Activated naive CD4-positive, alpha-beta T cell treated with anti-CD3 and anti-CD28 coated beads for 36 hours (primary cell): ENCODE data around the gene ESPN. TPM values are rescaled to one million over a fixed set of nuclear protein-coding genes. Genes with fewer than 3 reads are reported as not detected.

Source experiments
- CTCF ChIA-PET: fragments of 350-600 bp; sonication (Branson Sonifier 250); formaldehyde crosslinking; loops from one replicate; lab custom pipeline; 2021; ENCODE audit warnings: antibody characterized with exemption; lab: Charles Lee
- DNase-seq: peaks from one replicate; pipeline ENCODE4 v3.0.0-alpha.2; 2020
- H3K27ac Mint-ChIP-seq: one replicate; pipeline ENCODE4 v1.8.0; 2021; ENCODE audit warnings: mild to moderate bottlenecking, mixed read lengths
- H3K27me3 Mint-ChIP-seq: one replicate; pipeline ENCODE4 v1.8.0; 2021; ENCODE audit warnings: low read depth, mixed read lengths
- H3K36me3 Mint-ChIP-seq: one replicate; pipeline ENCODE4 v1.8.0; 2021; ENCODE audit warnings: low read depth, mixed read lengths
- H3K4me1 Mint-ChIP-seq: one replicate; pipeline ENCODE4 v1.8.0; 2021; ENCODE audit warnings: low read depth, mixed read lengths
- H3K4me3 Mint-ChIP-seq: one replicate; pipeline ENCODE4 v1.8.0; 2021; ENCODE audit warnings: mild to moderate bottlenecking, moderate library complexity, mixed read lengths
- H3K9me3 Mint-ChIP-seq: one replicate; pipeline ENCODE4 v1.8.0; 2021; ENCODE audit warnings: mixed read lengths
- intact Hi-C: fragments of 100-400 bp; cut with micrococcal nuclease; formaldehyde crosslinking; loops from one replicate; pipeline ENCODE4 v1.15.1; 2023
- total RNA-seq, 2 experiments: library from RNA; stranded (reverse); gene quantifications; one replicate each; pipeline ENCODE4 v1.2.3, GENCODE V29; 2021

Gene ESPN
- total RNA-seq, 2 experiments from 2014 or later = 0.50 to 0.79 TPM

GRCh38 chr1:6410248-6410893 lies 14.2 kb upstream of the ESPN start:
- no peak overlapping the region for H3K4me3 Mint-ChIP-seq
- H3K9me3 Mint-ChIP-seq = no peaks in the 10 kb centered on the region
- intact Hi-C loops = no loop called here
- CTCF ChIA-PET = interaction anchor here (0.7 to 1.0 kb wide), 3 partner anchors 13 to 72 kb away, joined by 3 to 4 read pairs (median 3); no protein-coding TSS in a partner anchor
- H3K4me1 Mint-ChIP-seq = peaks cover 11% of the 10 kb centered on the region
- DNase-seq = no peak
- H3K27ac Mint-ChIP-seq = no peak overlapping the region
- peaks cover 21% of the 10 kb centered on the region for H3K27me3 Mint-ChIP-seq
- H3K36me3 Mint-ChIP-seq = no peaks in the 10 kb centered on the region

DNA sequence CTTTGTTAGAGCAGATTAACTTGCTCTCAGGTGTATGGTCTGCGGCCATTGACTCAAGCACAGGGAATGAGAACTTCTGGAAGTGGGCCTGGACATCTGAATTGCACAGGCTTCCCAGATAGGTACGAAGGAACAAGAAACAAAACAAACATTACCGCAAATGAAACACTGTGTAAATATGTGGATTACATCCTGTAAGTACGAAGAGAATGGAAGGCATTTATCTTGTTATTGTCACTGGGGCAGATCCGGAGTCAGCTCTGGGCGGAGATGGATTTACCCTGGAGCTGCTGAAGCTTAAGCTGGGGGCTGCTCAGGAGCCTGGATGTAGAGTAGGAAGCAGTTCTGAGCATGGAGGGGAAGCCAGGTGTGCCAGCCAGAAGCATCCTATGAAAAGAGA lies 11.7 kb upstream of the ESPN start:
- CTCF ChIA-PET = interaction anchor here (0.7 to 1.5 kb wide), 3 partner anchors 8 to 79 kb away, joined by 3 to 4 read pairs (median 3); no protein-coding TSS in a partner anchor
- no peak overlapping the region for H3K27ac Mint-ChIP-seq
- H3K27me3 Mint-ChIP-seq = peaks cover 42% of the 10 kb centered on the region
- no peaks in the 10 kb centered on the region for H3K9me3 Mint-ChIP-seq
- H3K36me3 Mint-ChIP-seq = no peaks in the 10 kb centered on the region
- H3K4me1 Mint-ChIP-seq = peaks cover 14% of the 10 kb centered on the region
- H3K4me3 Mint-ChIP-seq = no peak overlapping the region
- intact Hi-C loops = no loop called here
- no peak for DNase-seq

DNA sequence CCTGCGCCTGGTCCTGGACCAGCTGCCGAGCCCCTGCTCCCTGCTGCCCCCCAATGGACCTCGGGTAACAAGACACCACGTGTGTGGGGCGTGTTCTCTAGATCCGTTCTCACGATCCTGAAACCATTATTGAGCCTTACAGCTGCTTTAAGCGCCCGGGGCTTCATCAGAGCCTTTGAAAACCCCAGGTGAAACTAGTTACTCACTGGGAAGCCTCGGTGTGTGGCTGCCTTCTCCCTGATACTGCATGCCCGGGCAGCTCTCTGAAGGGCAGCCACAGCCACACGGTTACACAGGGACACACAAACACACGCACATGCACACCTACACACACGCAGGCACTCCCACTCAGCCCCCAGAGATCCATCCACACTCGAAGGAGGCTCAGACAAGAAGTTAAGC lies 10.1 kb upstream of the ESPN start:
- H3K4me3 Mint-ChIP-seq = no peak overlapping the region
- H3K4me1 Mint-ChIP-seq = peaks cover 16% of the 10 kb centered on the region
- intact Hi-C loops = no loop called here
- no peaks in the 10 kb centered on the region for H3K9me3 Mint-ChIP-seq
- DNase-seq = peak; percentile 77
- CTCF ChIA-PET = interaction anchor here (0.6 to 2.2 kb wide), 9 partner anchors 9 to 208 kb away, joined by 3 to 13 read pairs (median 4); no protein-coding TSS in a partner anchor
- H3K27ac Mint-ChIP-seq = peak overlapping the region; percentile 81
- H3K27me3 Mint-ChIP-seq = peaks cover 53% of the 10 kb centered on the region
- H3K36me3 Mint-ChIP-seq = no peaks in the 10 kb centered on the region

DNA sequence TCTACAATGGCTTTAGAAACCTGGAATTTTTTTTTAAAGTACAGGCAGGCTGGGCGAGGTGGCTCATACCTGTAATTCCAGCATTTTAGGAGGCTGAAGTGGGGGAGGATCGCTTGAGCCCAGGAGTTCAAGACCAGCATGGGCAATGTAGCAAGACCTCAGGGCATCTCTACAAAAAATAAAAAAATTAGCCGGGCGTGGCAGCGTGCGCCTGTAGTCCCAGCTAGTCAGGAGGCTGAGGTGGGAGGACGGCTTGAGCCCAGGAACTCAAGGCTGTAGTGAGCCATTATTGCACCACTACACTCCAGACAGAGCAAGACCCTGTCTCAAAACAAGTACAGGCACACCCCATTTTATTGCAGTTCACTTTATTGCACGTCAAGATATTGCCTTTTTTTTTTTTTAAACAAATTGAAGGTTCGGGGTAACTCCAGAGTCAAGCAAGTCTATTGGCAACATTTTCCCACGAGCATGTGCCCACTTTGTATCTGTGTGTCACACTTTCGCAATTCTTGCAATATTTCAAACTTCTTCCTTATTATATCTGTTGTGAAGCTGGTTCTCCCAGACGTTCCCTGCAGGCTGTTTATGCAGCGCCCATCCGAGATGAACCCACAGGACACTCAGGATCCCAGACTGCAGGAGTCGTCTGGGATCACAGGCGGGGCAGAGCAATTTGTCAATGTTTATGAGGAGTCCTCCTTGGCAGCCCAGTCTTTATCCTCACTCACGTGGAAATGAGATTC lies 9.5 kb upstream of the ESPN start:
- DNase-seq = no peak
- intact Hi-C loops = no loop called here
- H3K27ac Mint-ChIP-seq = peak overlapping the region; percentile 81
- peaks cover 16% of the 10 kb centered on the region for H3K4me1 Mint-ChIP-seq
- H3K9me3 Mint-ChIP-seq = no peaks in the 10 kb centered on the region
- no peaks in the 10 kb centered on the region for H3K36me3 Mint-ChIP-seq
- peaks cover 54% of the 10 kb centered on the region for H3K27me3 Mint-ChIP-seq
- CTCF ChIA-PET = interaction anchor here (0.6 to 2.2 kb wide), 10 partner anchors 8 to 209 kb away, joined by 3 to 13 read pairs (median 4); no protein-coding TSS in a partner anchor
- no peak overlapping the region for H3K4me3 Mint-ChIP-seq

- Mint-ChIP-seq H3K27me3 (peaks cover 61% of the 10 kb centered on the region), H3K9me3 (no peaks in the 10 kb centered on the region), H3K27ac (no peak overlapping the region), H3K4me3 (no peak overlapping the region), H3K36me3 (no peaks in the 10 kb centered on the region), H3K4me1 (peaks cover 16% of the 10 kb centered on the region)
- DNase-seq = no peak
- CTCF ChIA-PET = no interaction called here
- intact Hi-C loops = no loop called here
These were observed 8.3 kb upstream of the ESPN start for GRCh38 chr1:6416295-6416656.

- H3K36me3 Mint-ChIP-seq = no peaks in the 10 kb centered on the region
- intact Hi-C loops = no loop called here
- H3K27me3 Mint-ChIP-seq = peaks cover 65% of the 10 kb centered on the region
- no peak for DNase-seq
- H3K4me3 Mint-ChIP-seq = no peak overlapping the region
- peaks cover 16% of the 10 kb centered on the region for H3K4me1 Mint-ChIP-seq
- no peaks in the 10 kb centered on the region for H3K9me3 Mint-ChIP-seq
- CTCF ChIA-PET = no interaction called here
- no peak overlapping the region for H3K27ac Mint-ChIP-seq
These were observed 7.7 kb upstream of the ESPN start for GRCh38 chr1:6416906-6417305.

DNA sequence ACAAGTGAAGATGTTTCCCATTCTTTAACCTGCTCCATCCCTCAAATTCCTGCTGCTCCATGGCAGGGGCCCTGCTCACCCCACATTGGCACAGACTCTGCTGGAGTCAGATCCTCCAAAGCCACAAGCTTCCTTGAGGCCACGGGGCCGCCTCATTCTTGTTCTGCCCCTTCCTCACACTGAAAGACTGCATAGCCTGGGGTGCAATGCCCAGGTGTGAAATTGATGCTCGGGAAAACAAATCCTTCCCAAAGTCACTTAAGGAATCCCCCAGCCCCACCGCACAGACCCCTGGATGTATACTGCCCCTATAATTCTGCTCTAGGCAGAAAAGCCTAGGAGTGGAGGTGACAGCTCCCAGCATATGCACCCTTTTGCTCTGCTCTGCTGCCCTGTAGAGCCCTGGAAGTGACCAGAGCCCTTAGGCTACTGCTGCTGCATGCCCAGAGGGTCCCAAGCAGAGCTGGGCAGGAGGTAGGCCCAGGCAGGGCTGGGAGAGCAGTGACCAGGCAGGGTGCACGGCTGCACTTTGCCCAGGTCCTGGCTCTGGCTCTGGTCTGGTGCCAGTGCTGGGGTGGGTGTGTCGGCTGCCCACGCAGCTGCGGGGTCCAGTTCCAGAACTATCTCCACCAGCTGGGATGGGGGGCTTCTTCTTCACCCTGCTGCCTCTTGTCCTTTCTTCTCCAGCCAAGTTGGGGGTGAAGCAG lies 6.5 kb upstream of the ESPN start:
- peak overlapping the region; percentile 13 for H3K27ac Mint-ChIP-seq
- H3K4me1 Mint-ChIP-seq = peaks cover 16% of the 10 kb centered on the region
- intact Hi-C loops = no loop called here
- no peaks in the 10 kb centered on the region for H3K9me3 Mint-ChIP-seq
- CTCF ChIA-PET = no interaction called here
- H3K27me3 Mint-ChIP-seq = peaks cover 66% of the 10 kb centered on the region
- no peak for DNase-seq
- no peaks in the 10 kb centered on the region for H3K36me3 Mint-ChIP-seq
- no peak overlapping the region for H3K4me3 Mint-ChIP-seq

DNA sequence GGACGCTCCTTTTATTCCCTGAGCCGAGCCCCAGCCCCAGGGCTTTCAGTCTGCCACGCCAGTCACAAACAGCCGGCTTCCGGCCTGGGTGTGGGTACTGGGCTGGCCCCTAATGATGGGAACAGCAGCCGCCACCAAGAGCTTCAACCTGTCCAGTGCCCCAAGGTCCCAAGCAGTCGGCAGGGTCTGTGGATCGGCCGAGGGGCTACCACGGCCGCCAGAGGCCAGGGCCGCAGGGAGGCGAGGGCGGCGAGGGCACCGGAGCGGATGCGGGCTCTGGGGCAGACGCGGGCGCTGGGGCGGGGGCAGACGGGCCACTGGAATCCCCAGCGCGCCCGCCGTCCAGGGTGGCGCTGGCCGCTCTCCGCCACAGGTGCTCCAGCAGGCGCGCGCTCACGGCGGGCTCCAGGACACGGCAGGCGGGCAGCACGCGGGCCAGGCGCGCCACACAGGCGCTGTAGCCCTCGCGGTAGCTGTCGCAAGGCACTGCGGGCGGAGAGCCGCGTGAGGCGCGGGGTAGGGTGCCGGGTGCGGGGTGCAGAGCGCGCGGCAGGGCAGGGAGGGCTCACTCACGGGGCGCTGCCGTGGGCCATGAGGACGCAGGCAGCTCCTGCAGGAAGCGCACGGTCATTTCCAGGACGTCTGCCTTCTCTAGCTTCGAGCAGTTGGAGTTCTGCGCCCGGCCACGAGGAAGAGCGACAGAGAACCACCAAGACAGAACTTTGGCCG lies 5.7 kb upstream of the ESPN start:
- CTCF ChIA-PET = no interaction called here
- no peaks in the 10 kb centered on the region for H3K36me3 Mint-ChIP-seq
- intact Hi-C loops = no loop called here
- H3K27me3 Mint-ChIP-seq = peaks cover 69% of the 10 kb centered on the region
- H3K9me3 Mint-ChIP-seq = no peaks in the 10 kb centered on the region
- H3K4me1 Mint-ChIP-seq = peaks cover 18% of the 10 kb centered on the region
- peak overlapping the region; percentile 21 for H3K4me3 Mint-ChIP-seq
- DNase-seq = no peak
- H3K27ac Mint-ChIP-seq = no peak overlapping the region

DNA sequence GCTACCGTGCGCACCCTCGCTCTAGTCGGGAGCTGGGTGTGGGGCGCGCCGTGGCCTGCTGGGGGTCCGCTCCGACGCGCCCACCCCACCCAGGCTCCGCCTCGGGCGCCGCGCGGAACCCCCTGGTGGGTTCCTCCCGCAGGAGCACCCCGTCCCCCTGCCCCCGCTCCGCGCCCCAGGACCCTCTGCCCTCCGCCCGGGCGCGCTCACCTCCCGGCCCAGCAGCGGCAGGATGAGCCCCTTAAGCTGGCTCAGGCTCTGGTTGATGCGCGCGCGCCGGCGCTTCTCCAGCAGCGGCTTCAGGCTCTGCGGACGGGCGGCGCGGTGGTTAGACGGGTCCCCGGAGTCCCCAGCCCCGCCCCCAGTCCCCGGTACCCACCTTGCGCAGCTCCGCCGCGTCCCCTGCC lies 5.2 kb upstream of the ESPN start:
- CTCF ChIA-PET = interaction anchor here (1.1 kb wide), 1 partner anchor 70 kb away, joined by 4 read pairs; no protein-coding TSS in a partner anchor
- Mint-ChIP-seq H3K27me3 (peaks cover 72% of the 10 kb centered on the region), H3K36me3 (no peaks in the 10 kb centered on the region), H3K4me3 (peak overlapping the region; percentile 21), H3K27ac (no peak overlapping the region), H3K9me3 (no peaks in the 10 kb centered on the region), H3K4me1 (peaks cover 20% of the 10 kb centered on the region)
- intact Hi-C loops = no loop called here
- DNase-seq = no peak

DNA sequence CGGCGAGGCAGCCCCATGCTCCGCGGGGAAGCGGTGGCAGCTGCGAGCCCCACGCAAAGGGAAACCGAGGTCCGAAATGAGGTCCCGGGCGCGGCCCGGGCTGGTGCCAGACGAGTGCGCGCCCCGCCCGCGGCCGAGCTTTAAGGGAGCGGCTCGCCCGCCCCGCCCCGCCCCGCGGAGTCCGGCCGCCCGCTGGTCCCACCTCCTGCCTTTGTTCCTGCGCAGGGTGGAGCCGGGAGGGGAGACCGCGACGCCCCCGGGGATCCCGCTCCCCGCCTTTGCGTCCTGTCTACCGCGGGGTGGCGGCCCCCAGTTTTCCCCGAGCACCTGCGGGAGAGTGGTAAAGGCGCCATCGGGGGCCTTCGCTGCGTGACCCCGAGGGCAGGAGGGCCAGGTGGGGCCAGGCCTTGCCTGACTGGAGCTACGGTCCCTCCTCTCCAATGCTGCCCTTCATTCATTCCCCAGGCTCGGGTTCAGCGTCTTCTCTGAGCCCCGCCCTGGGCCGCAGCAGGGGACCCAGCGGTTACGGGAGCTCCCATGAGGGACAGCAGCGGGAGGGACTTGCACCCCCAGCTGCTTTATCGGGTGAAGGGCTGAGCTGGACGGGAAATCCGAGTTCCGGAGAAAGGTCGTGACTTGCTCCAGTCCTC lies 4.6 kb upstream of the ESPN start, which contains the start of gene HES2:
TSS of gene HES2 (minus strand) at position 116 of the 650 bp plus-strand sequence. CDS start at position 17, 99 bp downstream.
- Mint-ChIP-seq H3K9me3 (no peaks in the 10 kb centered on the region), H3K36me3 (no peaks in the 10 kb centered on the region), H3K27me3 (peaks cover 68% of the 10 kb centered on the region), H3K4me1 (peaks cover 15% of the 10 kb centered on the region), H3K4me3 (peak within 1 kb of the TSS; percentile 21), H3K27ac (no peak within 1 kb of the TSS)
- no peak for DNase-seq
- intact Hi-C loops = no loop called here
- CTCF ChIA-PET = interaction anchor here (0.6 to 1.7 kb wide), 5 partner anchors 11 to 628 kb away, joined by 3 to 12 read pairs (median 3); no protein-coding TSS in a partner anchor

DNA sequence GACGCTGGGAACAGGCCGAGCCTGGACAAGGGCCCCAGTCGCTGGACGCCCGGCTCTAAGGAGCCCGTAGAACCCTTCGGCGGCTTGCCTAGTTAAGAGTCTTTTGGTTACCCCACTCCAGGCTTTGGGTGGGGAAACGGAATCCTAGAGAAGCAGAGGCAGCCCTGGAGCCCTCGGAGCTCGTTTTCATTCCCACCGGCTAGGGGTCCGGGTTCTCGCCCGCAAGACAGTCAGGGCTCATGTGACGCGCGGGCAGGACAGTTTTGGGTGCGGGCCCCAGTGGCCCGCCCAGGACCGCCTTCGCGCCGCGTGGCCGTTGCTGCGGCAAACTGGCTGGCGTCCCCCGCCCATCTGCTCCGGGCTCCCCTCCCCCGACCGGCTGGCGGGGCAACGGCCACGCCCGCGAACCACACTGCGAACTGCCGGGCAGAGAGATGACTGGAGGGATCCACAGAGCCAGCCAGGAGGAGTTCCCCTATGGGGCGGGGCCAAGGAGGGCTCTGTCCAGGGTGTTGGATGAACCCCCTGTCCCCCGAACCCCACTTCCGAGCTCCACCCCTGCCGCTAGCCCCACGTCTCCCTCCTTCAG lies 4.0 kb upstream of the ESPN start:
- H3K27ac Mint-ChIP-seq = no peak overlapping the region
- DNase-seq = no peak
- no peaks in the 10 kb centered on the region for H3K9me3 Mint-ChIP-seq
- intact Hi-C loops = no loop called here
- H3K36me3 Mint-ChIP-seq = no peaks in the 10 kb centered on the region
- CTCF ChIA-PET = interaction anchor here (0.6 to 1.7 kb wide), 6 partner anchors 10 to 627 kb away, joined by 3 to 12 read pairs (median 4); no protein-coding TSS in a partner anchor
- H3K4me1 Mint-ChIP-seq = peaks cover 11% of the 10 kb centered on the region
- peaks cover 63% of the 10 kb centered on the region for H3K27me3 Mint-ChIP-seq
- no peak overlapping the region for H3K4me3 Mint-ChIP-seq
